HCT116 (cell line): Measurements from ENCODE around the gene GRIA1. TPM values are rescaled to one million over a fixed set of nuclear protein-coding genes. Genes with fewer than 3 reads are reported as not detected.

ENCODE experiments used
- ATAC-seq: fragments of 200-7000 bp; cut with Tn5 transposase; 2 replicates; pipeline ENCODE4 v1.9.1; 2020; ENCODE audit warnings: mild to moderate bottlenecking, moderate library complexity
- BruUV-seq: library from RNA; stranded (reverse); fragments of 400-500 nt; replicated peaks from 2 replicates; lab custom pipeline; 2021; lab: Mats Ljungman, UMichigan
- CTCF ChIA-PET: fragments of 300-600 bp; sonication (Branson Sonifier 250); formaldehyde crosslinking; loops from one replicate; lab custom pipeline; 2021; ENCODE audit warnings: antibody characterized with exemption; lab: Charles Lee
- POLR2A ChIA-PET: fragments of 300-600, 350-600 bp; sonication (Branson Sonifier 250); formaldehyde crosslinking; loops from one replicate; lab custom pipeline; 2021; ENCODE audit warnings: antibody characterized with exemption; lab: Charles Lee
- RAD21 ChIA-PET, 2 experiments: fragments of 300-600 bp; sonication (Branson Sonifier 250); formaldehyde crosslinking; loops; one replicate each; lab custom pipeline; 2023; ENCODE audit warnings: low total read pairs in 2 of 2; ENCODE audit not compliant: uncharacterized antibody in 2 of 2, unreplicated experiment in 2 of 2, low non-redundant PET in 1 of 2; lab: Charles Lee
- DNase-seq: peaks from one replicate; pipeline ENCODE4 v3.0.0-alpha.2; 2010; ENCODE audit warnings: low read depth, low spot score
- H2AFZ ChIP-seq: fragments of 200-600 bp; shearing (Covaris generic), sonication (generic); 2 replicates; pipeline ENCODE4 v1.6.1; 2017; ENCODE audit warnings: low read depth, mixed run types, mixed read lengths, antibody characterized with exemption, low read length; ENCODE audit not compliant: poor library complexity, severe bottlenecking
- H3K27ac ChIP-seq: 2 replicates; pipeline ENCODE4 v1.5.1; 2012; ENCODE audit warnings: low read depth, low read length
- H3K27me3 ChIP-seq: fragments of 200-600 bp; sonication (generic); 2 replicates; pipeline ENCODE4 v1.6.1; 2016; ENCODE audit warnings: mixed run types, low read length, mixed read lengths; ENCODE audit not compliant: insufficient read depth
- H3K36me3 ChIP-seq, 2 experiments: fragments of 200-500 bp in 1 of 2; fragments of 200-600 bp in 1 of 2; sonication (Bioruptor generic) in 1 of 2; sonication (generic) in 1 of 2; 2 replicates each; pipeline versions ENCODE4 v1.5.1 to v1.6.1; 2014 to 2016; ENCODE audit warnings: low read length in 2 of 2, inconsistent platforms in 1 of 2, mixed read lengths in 1 of 2, mixed run types in 1 of 2; ENCODE audit not compliant: insufficient read depth in 2 of 2, control insufficient read depth in 1 of 2
- H3K4me1 ChIP-seq, 2 experiments: fragments of 200-600 bp in 1 of 2; sonication (generic) in 1 of 2; 2 replicates each; pipeline versions ENCODE4 v1.5.1 to v1.6.1; 2012 to 2017; ENCODE audit warnings: low read length in 2 of 2, inconsistent platforms in 1 of 2, mild to moderate bottlenecking in 1 of 2, mixed read lengths in 1 of 2, mixed run types in 1 of 2, moderate library complexity in 1 of 2; ENCODE audit not compliant: insufficient read depth in 2 of 2, control insufficient read depth in 1 of 2
- H3K4me2 ChIP-seq: fragments of 200-600 bp; sonication (generic); 2 replicates; pipeline ENCODE4 v1.6.1; 2017; ENCODE audit warnings: mixed run types, low read length, mixed read lengths
- H3K4me3 ChIP-seq, 2 experiments: fragments of 200-600 bp in 1 of 2; sonication (generic) in 1 of 2; replicated peaks in 1 of 2; 2 replicates each; pipeline ENCODE4 v1.5.1; 2011 to 2016; ENCODE audit warnings: low read length in 2 of 2, control low read depth in 1 of 2, low read depth in 1 of 2, mild to moderate bottlenecking in 1 of 2, mixed read lengths in 1 of 2, mixed run types in 1 of 2
- H3K79me2 ChIP-seq: fragments of 200-600 bp; sonication (generic); 2 replicates; pipeline ENCODE4 v1.6.1; 2017; ENCODE audit warnings: mild to moderate bottlenecking, mixed run types, low read length, moderate library complexity, mixed read lengths; ENCODE audit not compliant: insufficient read depth
- H3K9ac ChIP-seq: fragments of 200-600 bp; sonication (generic); 2 replicates; pipeline ENCODE4 v1.6.1; 2016; ENCODE audit warnings: low read length, mixed read lengths
- H3K9me2 ChIP-seq: fragments of 200-600 bp; sonication (generic), shearing (Covaris generic); 2 replicates; pipeline ENCODE4 v1.6.1; 2017; ENCODE audit warnings: mixed run types, mild to moderate bottlenecking, moderate library complexity; ENCODE audit not compliant: insufficient read depth
- H3K9me3 ChIP-seq, 2 experiments: fragments of 200-500 bp in 1 of 2; fragments of 200-600 bp in 1 of 2; sonication (Bioruptor generic) in 1 of 2; sonication (generic) in 1 of 2; 2 replicates each; pipeline ENCODE4 v1.6.1; 2014 to 2017; ENCODE audit warnings: low read length in 2 of 2, mixed read lengths in 2 of 2, inconsistent platforms in 1 of 2, low read depth in 1 of 2, mild to moderate bottlenecking in 1 of 2, mixed run types in 1 of 2, moderate library complexity in 1 of 2; ENCODE audit not compliant: control insufficient read depth in 1 of 2, insufficient read depth in 1 of 2
- H4K20me1 ChIP-seq: fragments of 200-600 bp; sonication (generic), shearing (Covaris generic); 2 replicates; pipeline ENCODE4 v1.6.1; 2017; ENCODE audit warnings: mixed run types, mild to moderate bottlenecking, moderate library complexity; ENCODE audit not compliant: insufficient read depth
- ATF3 ChIP-seq: IDR thresholded peaks from 2 replicates; pipeline ENCODE4 v1.6.1; 2012
- CTCF ChIP-seq, 3 experiments: fragments of 200-600 bp in 1 of 3; sonication (generic) in 1 of 3; IDR thresholded peaks in 2 of 3; conservative IDR thresholded peaks in 1 of 3; 2 replicates each; pipeline ENCODE4 v1.5.1; 2012 to 2017; ENCODE audit warnings: low read depth in 2 of 3, low read length in 2 of 3, antibody characterized with exemption in 1 of 3, borderline replicate concordance in 1 of 3, control low read depth in 1 of 3, mild to moderate bottlenecking in 1 of 3, mixed read lengths in 1 of 3, mixed run types in 1 of 3, moderate library complexity in 1 of 3; ENCODE audit not compliant: insufficient read depth in 1 of 3
- FOSL1 ChIP-seq: IDR thresholded peaks from 2 replicates; pipeline ENCODE4 v1.6.1; 2012; ENCODE audit warnings: low read depth
- POLR2A ChIP-seq: IDR thresholded peaks from 2 replicates; pipeline ENCODE4 v1.7.0; 2011; ENCODE audit warnings: borderline replicate concordance; ENCODE audit not compliant: insufficient read depth, insufficient read length; ENCODE audit errors: extremely low read depth
- SP1 ChIP-seq: IDR thresholded peaks from 2 replicates; pipeline ENCODE4 v1.6.1; 2012; ENCODE audit warnings: low read depth
- TCF7L2 ChIP-seq: IDR thresholded peaks from 2 replicates; pipeline ENCODE4 v1.7.0; 2011; ENCODE audit warnings: borderline replicate concordance, inconsistent platforms; ENCODE audit not compliant: insufficient read depth, insufficient read length; ENCODE audit errors: extremely low read depth
- YY1 ChIP-seq: IDR thresholded peaks from 2 replicates; pipeline ENCODE4 v1.6.1; 2011; ENCODE audit warnings: low read length, low read depth, moderate library complexity, mild to moderate bottlenecking; ENCODE audit not compliant: insufficient replicate concordance; ENCODE audit errors: extremely low read depth
- ZBTB33 ChIP-seq: IDR thresholded peaks from 2 replicates; pipeline ENCODE4 v1.6.1; 2011; ENCODE audit warnings: mild to moderate bottlenecking, low read length, moderate library complexity; ENCODE audit not compliant: insufficient replicate concordance; ENCODE audit errors: extremely low read depth
- ZFX ChIP-seq: fragments of 450-650 bp; IDR thresholded peaks from 2 replicates; pipeline ENCODE4 v1.6.1; 2017
- ZNF274 ChIP-seq: fragments of 200-500 bp; sonication (Bioruptor generic); IDR thresholded peaks from 2 replicates; pipeline ENCODE4 v1.6.1; 2014; ENCODE audit warnings: mild to moderate bottlenecking, low read depth, low read length, inconsistent platforms
- intact Hi-C: fragments of 100-400 bp; cut with micrococcal nuclease; formaldehyde crosslinking; loops from 2 replicates; pipeline ENCODE4 v1.10.0; 2022
- total RNA-seq: library from RNA; stranded (reverse); gene quantifications from one replicate; pipeline ENCODE4 v1.2.1, GENCODE V29; 2021; ENCODE audit not compliant: unreplicated experiment

GRIA1 gene
- total RNA-seq, 1 experiment from 2014 or later, result not detected

DNA sequence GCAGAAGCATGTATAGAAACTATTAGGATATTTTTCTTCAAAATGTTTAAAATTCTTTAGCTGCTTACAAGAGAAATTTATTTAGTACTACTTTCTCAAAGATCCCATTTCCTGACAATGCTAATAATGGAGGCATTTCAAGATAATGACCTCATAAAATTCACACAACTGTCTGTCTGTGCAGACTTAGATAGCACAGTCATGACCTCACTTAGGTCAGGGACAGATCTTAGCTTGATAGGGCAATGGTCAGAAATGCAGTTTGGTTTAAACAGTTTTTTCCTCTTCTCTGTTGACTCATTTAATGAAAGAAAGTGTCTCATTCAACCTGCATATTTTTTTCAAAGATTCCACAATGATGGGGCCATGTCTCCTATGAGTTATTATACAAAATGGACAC lies 128.4 kb downstream of the GRIA1 start:
- Histone ChIP-seq H2AFZ (no peak overlapping the region), H3K79me2 (no peaks in the 10 kb centered on the region), H3K9me2 (no peaks in the 10 kb centered on the region), H4K20me1 (no peaks in the 10 kb centered on the region), H3K4me3 (no peak overlapping the region), H3K9ac (no peak overlapping the region), H3K4me2 (no peak overlapping the region), H3K9me3 (no peaks in the 10 kb centered on the region), H3K27me3 (0 out of 2 replicates have a peak, but pooled peaks cover 7% of the 10 kb centered on the region), H3K4me1 (no peaks in the 10 kb centered on the region), H3K36me3 (no peaks in the 10 kb centered on the region), H3K27ac (no peak overlapping the region)
- no peak for ATAC-seq
- POLR2A ChIA-PET, result no interaction called here
- DNase-seq, result no peak
- no peak for TF ChIP-seq ATF3
- no peak for TF ChIP-seq ZBTB33
- no peak for TF ChIP-seq POLR2A
- no peak for TF ChIP-seq TCF7L2
- no peak for TF ChIP-seq ZNF274
- RAD21 ChIA-PET, result no interaction called here
- intact Hi-C loops, result no loop called here
- no TSS peak for BruUV-seq
- CTCF ChIA-PET, result no interaction called here

GRCh38 chr5:153619771-153620170 lies 129.3 kb downstream of the GRIA1 start:
- H3K4me1 ChIP-seq, result peaks cover 0 to 4% of the 10 kb centered on the region in 2 experiments; a peak in 1 of 4 replicates
- DNase-seq, result no peak
- intact Hi-C loops, result no loop called here
- H3K4me3 ChIP-seq, result no peak overlapping the region
- no peaks in the 10 kb centered on the region for H3K36me3 ChIP-seq
- no peaks in the 10 kb centered on the region for H3K79me2 ChIP-seq
- CTCF ChIA-PET, result no interaction called here
- H3K9ac ChIP-seq, result no peak overlapping the region
- no peak overlapping the region for H2AFZ ChIP-seq
- POLR2A ChIA-PET, result no interaction called here
- ATAC-seq, result no peak
- no peak overlapping the region for H3K27ac ChIP-seq
- RAD21 ChIA-PET, result no interaction called here
- H3K4me2 ChIP-seq, result no peak overlapping the region
- H3K9me3 ChIP-seq, result no peaks in the 10 kb centered on the region
- no peaks in the 10 kb centered on the region for H3K9me2 ChIP-seq
- no TSS peak for BruUV-seq
- H3K27me3 ChIP-seq, result 0 out of 2 replicates have a peak, but pooled peaks cover under 1% of the 10 kb centered on the region
- H4K20me1 ChIP-seq, result no peaks in the 10 kb centered on the region
- TF ChIP-seq FOSL1 (no peak), ZFX (no peak), CTCF (IDR thresholded peaks at IDR 0.05 in 2 of 3, conservative IDR thresholded peaks at IDR 0.05 in 1 of 3; ENCODE audit: borderline replicate concordance in 1 of 3, insufficient read depth in 1 of 3, low read depth in 2 of 3, low read length in 2 of 3) (no peak), YY1 (no peak), SP1 (no peak)
